ENCODE data around the gene ZNF597.

ZNF597 gene

DNA sequence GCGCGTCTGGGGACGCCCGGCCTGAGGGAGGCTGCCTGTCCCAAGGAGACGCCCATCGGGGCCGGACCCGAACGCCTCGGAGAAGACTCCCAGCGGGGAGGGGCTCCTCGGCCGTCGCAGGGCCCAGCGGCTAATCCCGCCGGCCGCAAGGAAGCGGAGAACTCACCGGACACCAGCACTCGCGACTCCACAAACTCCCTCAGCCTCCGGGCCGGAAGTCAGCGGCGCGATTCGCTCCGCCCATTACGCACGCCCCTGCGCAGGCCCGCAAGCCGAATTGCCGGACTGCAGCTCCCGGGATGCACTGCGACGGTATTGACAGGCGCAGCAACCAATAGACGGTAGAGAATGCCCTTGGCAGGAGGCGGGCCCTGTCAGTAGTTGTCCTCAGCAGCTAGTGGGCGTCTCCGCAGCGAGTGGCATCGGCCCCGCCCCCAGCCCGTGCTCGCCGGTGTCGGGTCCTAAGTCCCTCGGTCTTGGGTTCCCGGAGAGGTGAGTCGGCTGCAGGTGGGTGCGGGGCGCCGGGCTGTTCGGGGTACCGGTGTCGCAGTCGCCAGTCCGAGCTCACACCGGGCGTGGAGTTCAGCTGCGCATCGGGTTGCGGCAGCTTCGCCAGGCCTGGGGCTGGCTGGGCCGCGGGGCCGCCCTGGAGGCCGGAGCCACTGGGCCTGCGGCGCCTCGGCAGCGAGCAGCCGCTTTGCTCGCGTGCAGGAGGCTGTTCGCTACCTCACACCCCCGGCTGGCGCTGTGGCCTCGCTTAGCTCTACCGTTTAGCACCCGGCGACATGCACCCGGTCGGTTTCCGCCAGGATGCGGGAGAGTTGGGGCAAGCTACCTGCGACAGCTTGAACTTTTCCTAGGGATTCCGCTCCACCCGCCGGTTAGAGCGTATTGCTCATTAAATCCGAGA lies 42.3 kb downstream of the ZNF597 start, which contains the start of the genes ZNF174 and ZSCAN32:
TSS of gene ZNF174 (plus strand) at position 437 of the 910 bp plus-strand sequence. CDS start 790 bp downstream, outside the sequence.
TSS of gene ZSCAN32 (minus strand) at position 226 of the 910 bp plus-strand sequence. CDS start 3,447 bp downstream, outside the sequence.
- DNase-seq (ENCODE audit: low spot score), result peak; percentile 99
- Histone ChIP-seq H3K27ac (peak within 1 kb of the TSS; percentile 79 to 90), H3K4me3 (peak within 1 kb of the TSS; percentile 92)
- no peak for TF ChIP-seq CTCF (IDR thresholded peaks at IDR 0.05)

- Histone ChIP-seq H3K27ac (peak overlapping the region; percentile 79 to 90), H3K4me3 (peak overlapping the region; percentile 92)
- no peak for DNase-seq (ENCODE audit: low spot score)
- no peak for TF ChIP-seq CTCF (IDR thresholded peaks at IDR 0.05)
Observed at GRCh38 chr16:3400446-3400778, 42.9 kb downstream of the ZNF597 start.

GRCh38 chr16:3389663-3390338 lies 53.5 kb downstream of the ZNF597 start:
- no peak for DNase-seq (ENCODE audit: low spot score)
- H3K27ac ChIP-seq, result no peak overlapping the region
- peak overlapping the region; percentile 13 for H3K4me3 ChIP-seq
- TF ChIP-seq CTCF (IDR thresholded peaks at IDR 0.05), result no peak

DNA sequence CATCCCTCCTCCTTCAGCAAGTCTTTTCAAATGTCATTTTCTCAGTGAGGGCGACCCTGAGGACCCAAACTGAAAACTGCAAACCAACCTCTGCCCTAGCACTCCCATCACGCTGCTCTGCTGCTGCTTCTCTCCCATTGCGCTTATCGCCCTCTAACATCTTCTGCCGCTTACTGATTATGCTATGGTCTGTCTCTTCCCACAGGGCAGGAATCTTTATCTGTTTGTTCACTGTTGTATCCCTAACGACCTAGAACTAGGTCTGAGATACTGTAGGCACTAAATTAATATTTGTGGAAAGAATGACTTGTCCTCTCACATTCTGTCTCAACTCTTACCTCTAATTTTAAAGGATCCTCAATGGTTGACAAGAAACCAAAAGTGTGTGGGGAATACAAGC lies 55.0 kb downstream of the ZNF597 start:
- DNase-seq (ENCODE audit: low spot score), result no peak
- no peak overlapping the region for H3K4me3 ChIP-seq
- no peak for TF ChIP-seq CTCF (IDR thresholded peaks at IDR 0.05)
- H3K27ac ChIP-seq, result no peak overlapping the region

GRCh38 chr16:3383045-3383448 lies 60.3 kb downstream of the ZNF597 start:
- no peak for TF ChIP-seq CTCF (IDR thresholded peaks at IDR 0.05)
- H3K4me3 ChIP-seq, result peak overlapping the region; percentile 48
- no peak overlapping the region for H3K27ac ChIP-seq
- DNase-seq (ENCODE audit: low spot score), result no peak

Measured in coronary artery (tissue), 2 donors.